H9 (cell line): Measurements from ENCODE around the gene KRT9. TPM values are rescaled to one million over a fixed set of nuclear protein-coding genes. Genes with fewer than 3 reads are reported as not detected.

ENCODE experiments used
- DNase-seq: peaks from one replicate; pipeline ENCODE4 v3.0.0-alpha.2; 2017
- H2AFZ ChIP-seq: one replicate; pipeline ENCODE4 v1.6.1; 2013; ENCODE audit warnings: mild to moderate bottlenecking, low read length, control low read depth, moderate library complexity
- H2AK5ac ChIP-seq: 2 replicates; pipeline ENCODE4 v1.6.1; 2013; ENCODE audit warnings: low read length, control low read depth, mixed read lengths; ENCODE audit not compliant: insufficient read length
- H2BK120ac ChIP-seq: one replicate; pipeline ENCODE4 v1.6.1; 2013; ENCODE audit warnings: low read depth, mild to moderate bottlenecking, low read length, control low read depth, inconsistent platforms; ENCODE audit not compliant: poor library complexity, severe bottlenecking
- H2BK12ac ChIP-seq: 2 replicates; pipeline ENCODE4 v1.6.1; 2013; ENCODE audit warnings: low read length, control low read depth, mixed read lengths, low read depth; ENCODE audit not compliant: insufficient read length
- H2BK15ac ChIP-seq: 2 replicates; pipeline ENCODE4 v1.6.1; 2013; ENCODE audit warnings: low read depth, low read length, control low read depth
- H2BK20ac ChIP-seq: one replicate; pipeline ENCODE4 v1.6.1; 2013; ENCODE audit warnings: low read depth, mild to moderate bottlenecking, low read length, control low read depth, inconsistent platforms; ENCODE audit not compliant: poor library complexity, severe bottlenecking
- H2BK5ac ChIP-seq: 2 replicates; pipeline ENCODE4 v1.6.1; 2013; ENCODE audit warnings: low read length, control low read depth, mixed read lengths; ENCODE audit not compliant: insufficient read length
- H3K14ac ChIP-seq: 2 replicates; pipeline ENCODE4 v1.6.1; 2013; ENCODE audit warnings: low read length, control low read depth; ENCODE audit not compliant: insufficient read depth
- H3K18ac ChIP-seq: 2 replicates; pipeline ENCODE4 v1.6.1; 2013; ENCODE audit warnings: low read depth, mild to moderate bottlenecking, mixed read lengths, low read length, control low read depth; ENCODE audit not compliant: insufficient read length
- H3K23ac ChIP-seq: 2 replicates; pipeline ENCODE4 v1.6.1; 2013; ENCODE audit warnings: low read length, control low read depth, mixed read lengths, low read depth; ENCODE audit not compliant: insufficient read length
- H3K23me2 ChIP-seq: 2 replicates; pipeline ENCODE4 v1.6.1; 2013; ENCODE audit warnings: low read depth, mild to moderate bottlenecking, mixed read lengths, low read length, control low read depth; ENCODE audit not compliant: insufficient read length, poor library complexity, severe bottlenecking
- H3K27ac ChIP-seq: 2 replicates; pipeline ENCODE4 v1.5.1; 2013; ENCODE audit warnings: low read length, control low read depth, mixed read lengths, low read depth; ENCODE audit not compliant: insufficient read length
- H3K27me3 ChIP-seq: 2 replicates; pipeline ENCODE4 v1.6.1; 2013; ENCODE audit warnings: low read length, control low read depth, inconsistent platforms; ENCODE audit not compliant: insufficient read depth
- H3K4ac ChIP-seq: 2 replicates; pipeline ENCODE4 v1.6.1; 2013; ENCODE audit warnings: low read depth, mild to moderate bottlenecking, control low read depth, inconsistent platforms, low read length, moderate library complexity
- H3K4me1 ChIP-seq: 2 replicates; pipeline ENCODE4 v1.6.1; 2013; ENCODE audit warnings: low read length, control low read depth, inconsistent platforms; ENCODE audit not compliant: insufficient read depth
- H3K4me2 ChIP-seq: 2 replicates; pipeline ENCODE4 v1.6.1; 2013; ENCODE audit warnings: low read length, control low read depth, mixed read lengths; ENCODE audit not compliant: insufficient read length, insufficient read depth
- H3K56ac ChIP-seq: 2 replicates; pipeline ENCODE4 v1.6.1; 2013; ENCODE audit warnings: low read depth, mild to moderate bottlenecking, mixed read lengths, low read length, control low read depth; ENCODE audit not compliant: insufficient read length
- H3K79me1 ChIP-seq: 2 replicates; pipeline ENCODE4 v1.6.1; 2013; ENCODE audit warnings: low read depth, mild to moderate bottlenecking, moderate library complexity, low read length, control low read depth, inconsistent platforms; ENCODE audit not compliant: insufficient read depth, poor library complexity, severe bottlenecking
- H3K79me2 ChIP-seq: 2 replicates; pipeline ENCODE4 v1.6.1; 2013; ENCODE audit warnings: low read length, control low read depth, inconsistent platforms; ENCODE audit not compliant: insufficient read depth
- H3K9ac ChIP-seq: 2 replicates; pipeline ENCODE4 v1.6.1; 2013; ENCODE audit warnings: low read length, control low read depth, mixed read lengths; ENCODE audit not compliant: insufficient read length; ENCODE audit errors: extremely low read depth
- H3K9me3 ChIP-seq: one replicate; pipeline ENCODE4 v1.6.1; 2013; ENCODE audit warnings: low read depth, low read length, inconsistent platforms; ENCODE audit not compliant: control insufficient read depth
- H3T11ph ChIP-seq: one replicate; pipeline ENCODE4 v1.6.1; 2013; ENCODE audit warnings: mild to moderate bottlenecking, low read length, control low read depth, inconsistent platforms
- H4K20me1 ChIP-seq: one replicate; pipeline ENCODE4 v1.6.1; 2013; ENCODE audit not compliant: control insufficient read depth, insufficient read length, insufficient read depth
- H4K5ac ChIP-seq: 2 replicates; pipeline ENCODE4 v1.6.1; 2013; ENCODE audit warnings: low read depth, mild to moderate bottlenecking, mixed read lengths, low read length, control low read depth; ENCODE audit not compliant: insufficient read length
- H4K8ac ChIP-seq: replicated peaks from 2 replicates; pipeline ENCODE4 v1.6.1; 2013; ENCODE audit warnings: low read length, control low read depth, mixed read lengths, low read depth; ENCODE audit not compliant: insufficient read length
- H4K91ac ChIP-seq: 2 replicates; pipeline ENCODE4 v1.6.1; 2013; ENCODE audit warnings: low read depth, mild to moderate bottlenecking, moderate library complexity, mixed read lengths, low read length, control low read depth; ENCODE audit not compliant: insufficient read length
- H3K27ac Mint-ChIP-seq, 3 experiments: 2 replicates in 2 of 3; 3 replicates in 1 of 3; pipeline ENCODE4 v1.8.0; 2020 to 2021; ENCODE audit warnings: mixed read lengths in 3 of 3, mild to moderate bottlenecking in 1 of 3, moderate library complexity in 1 of 3
- H3K27me3 Mint-ChIP-seq: 2 replicates; pipeline ENCODE4 v1.8.0; 2021; ENCODE audit warnings: low read depth, mild to moderate bottlenecking, moderate library complexity, mixed read lengths
- H3K36me3 Mint-ChIP-seq, 3 experiments: 2 replicates in 2 of 3; 3 replicates in 1 of 3; pipeline ENCODE4 v1.8.0; 2020 to 2021; ENCODE audit warnings: low read depth in 3 of 3, mixed read lengths in 3 of 3; ENCODE audit not compliant: insufficient read depth in 1 of 3
- H3K4me1 Mint-ChIP-seq, 2 experiments: 2 replicates each; pipeline ENCODE4 v1.8.0; 2020; ENCODE audit warnings: mixed read lengths in 2 of 2
- H3K4me3 Mint-ChIP-seq, 2 experiments: 2 replicates in 1 of 2; 3 replicates in 1 of 2; pipeline ENCODE4 v1.8.0; 2020 to 2021; ENCODE audit warnings: mild to moderate bottlenecking in 2 of 2, mixed read lengths in 2 of 2, moderate library complexity in 1 of 2
- H3K9me3 Mint-ChIP-seq, 2 experiments: 2 replicates in 1 of 2; 3 replicates in 1 of 2; pipeline ENCODE4 v1.8.0; 2020; ENCODE audit warnings: mild to moderate bottlenecking in 2 of 2, mixed read lengths in 2 of 2, moderate library complexity in 1 of 2
- CTCF ChIP-seq: fragments of 200-600 bp; sonication (generic); conservative IDR thresholded peaks from 3 replicates; pipeline ENCODE4 v1.8.0; 2021; ENCODE audit warnings: antibody characterized with exemption, mild to moderate bottlenecking
- WGBS: extraction: QIAGEN DNeasy Blood & Tissue Kit; methylation state at CpG from one replicate; pipeline ENCODE4 v1.1.7; 2013; ENCODE audit warnings: missing lambda C conversion rate, low lambda C conversion rate, mixed read lengths; ENCODE audit not compliant: insufficient read length; ENCODE audit errors: extremely low coverage; 5-methylcytosine and 5-hydroxymethylcytosine counted together
- total RNA-seq: library from RNA; stranded (reverse); gene quantifications from 2 replicates; pipeline ENCODE4 v1.2.1, GENCODE V29; 2021

Gene KRT9
- total RNA-seq, 1 experiment from 2014 or later = not detected

GRCh38 chr17:41556306-41556705 lies 15.6 kb downstream of the KRT9 start:
- no peaks in the 10 kb centered on the region for H3K36me3 Mint-ChIP-seq
- H3K27ac Mint-ChIP-seq = no peak overlapping the region
- H2BK120ac ChIP-seq = no peak overlapping the region
- no peaks in the 10 kb centered on the region for H3K23me2 ChIP-seq
- no peaks in the 10 kb centered on the region for H3K79me1 ChIP-seq
- WGBS = no CpG with 5 or more reads among the region's 5 CpGs
- no peaks in the 10 kb centered on the region for H4K20me1 ChIP-seq
- no peak overlapping the region for H3K18ac ChIP-seq
- no peak overlapping the region for H2BK5ac ChIP-seq
- no peak for TF ChIP-seq CTCF
- H2AK5ac ChIP-seq = no peak overlapping the region
- H3K4me3 Mint-ChIP-seq = no peak overlapping the region
- H3K14ac ChIP-seq = no peak overlapping the region
- no peak overlapping the region for H3T11ph ChIP-seq
- no peaks in the 10 kb centered on the region for H3K9me3 Mint-ChIP-seq
- no peak overlapping the region for H2BK15ac ChIP-seq
- H3K56ac ChIP-seq = no peak overlapping the region
- no peak for DNase-seq
- H4K91ac ChIP-seq = no peak overlapping the region
- no peak overlapping the region for H3K9ac ChIP-seq
- no peak overlapping the region for H3K23ac ChIP-seq
- no peak overlapping the region for H2AFZ ChIP-seq
- H2BK12ac ChIP-seq = no peak overlapping the region
- H2BK20ac ChIP-seq = no peak overlapping the region
- H3K4me1 Mint-ChIP-seq = peaks cover 8 to 13% of the 10 kb centered on the region in 2 experiments
- H3K4me2 ChIP-seq = no peak overlapping the region
- H3K27me3 Mint-ChIP-seq = peaks cover 13% of the 10 kb centered on the region
- no peaks in the 10 kb centered on the region for H3K9me3 ChIP-seq
- H3K79me2 ChIP-seq = no peaks in the 10 kb centered on the region
- no peaks in the 10 kb centered on the region for H3K4me1 ChIP-seq
- H3K27ac ChIP-seq = no peak overlapping the region
- H3K27me3 ChIP-seq = no peaks in the 10 kb centered on the region
- no peak overlapping the region for H4K5ac ChIP-seq
- H3K4ac ChIP-seq = no peak overlapping the region
- no peak overlapping the region for H4K8ac ChIP-seq
